ENCODE data around the gene SLC10A7.

Gene SLC10A7

DNA sequence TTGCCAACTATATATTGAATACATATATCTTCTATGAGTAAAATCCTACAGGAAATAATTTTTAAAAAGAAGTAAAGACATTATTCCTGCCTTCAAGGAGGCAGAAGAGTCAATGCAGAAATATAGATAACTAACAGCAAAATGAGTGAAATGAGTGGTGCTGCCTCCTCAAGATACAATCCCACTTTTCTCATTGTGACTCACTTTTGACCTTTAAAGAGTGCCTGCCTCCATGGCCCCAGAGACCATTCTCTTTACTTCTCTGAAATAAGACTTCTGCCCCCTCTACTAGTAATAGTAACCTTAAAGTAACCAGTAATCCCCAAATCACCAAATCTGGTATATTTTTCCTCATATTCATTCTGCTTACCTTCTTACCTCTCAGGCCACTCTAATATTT is 15.5 kb downstream of the SLC10A7 start:
- H3K9ac ChIP-seq (ENCODE audit: low read length): no peak overlapping the region
- no peak overlapping the region for H3K4me2 ChIP-seq (ENCODE audit: low read depth, low read length, poor library complexity, severe bottlenecking)
- TF ChIP-seq, protein P1, sequence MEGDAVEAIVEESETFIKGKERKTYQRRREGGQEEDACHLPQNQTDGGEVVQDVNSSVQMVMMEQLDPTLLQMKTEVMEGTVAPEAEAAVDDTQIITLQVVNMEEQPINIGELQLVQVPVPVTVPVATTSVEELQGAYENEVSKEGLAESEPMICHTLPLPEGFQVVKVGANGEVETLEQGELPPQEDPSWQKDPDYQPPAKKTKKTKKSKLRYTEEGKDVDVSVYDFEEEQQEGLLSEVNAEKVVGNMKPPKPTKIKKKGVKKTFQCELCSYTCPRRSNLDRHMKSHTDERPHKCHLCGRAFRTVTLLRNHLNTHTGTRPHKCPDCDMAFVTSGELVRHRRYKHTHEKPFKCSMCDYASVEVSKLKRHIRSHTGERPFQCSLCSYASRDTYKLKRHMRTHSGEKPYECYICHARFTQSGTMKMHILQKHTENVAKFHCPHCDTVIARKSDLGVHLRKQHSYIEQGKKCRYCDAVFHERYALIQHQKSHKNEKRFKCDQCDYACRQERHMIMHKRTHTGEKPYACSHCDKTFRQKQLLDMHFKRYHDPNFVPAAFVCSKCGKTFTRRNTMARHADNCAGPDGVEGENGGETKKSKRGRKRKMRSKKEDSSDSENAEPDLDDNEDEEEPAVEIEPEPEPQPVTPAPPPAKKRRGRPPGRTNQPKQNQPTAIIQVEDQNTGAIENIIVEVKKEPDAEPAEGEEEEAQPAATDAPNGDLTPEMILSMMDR (IDR thresholded peaks at IDR 0.05; ENCODE audit: insufficient read depth, low read length, poor library complexity, severe bottlenecking): no peak
- TF ChIP-seq EZH2phosphoT487 (conservative IDR thresholded peaks at IDR 0.05; ENCODE audit: low read length): no peak
- no peak overlapping the region for H3K4me3 ChIP-seq (ENCODE audit: insufficient read depth, low read length, poor library complexity, severe bottlenecking)
- no peaks in the 10 kb centered on the region for H3K9me2 ChIP-seq (replicated peaks; ENCODE audit: insufficient read depth, low read length)
- no peaks in the 10 kb centered on the region for H4K20me1 ChIP-seq (ENCODE audit: low read depth, low read length)
- no peaks in the 10 kb centered on the region for H3K79me2 ChIP-seq (ENCODE audit: insufficient read depth, low read length)
- no peaks in the 10 kb centered on the region for H3K36me3 ChIP-seq (ENCODE audit: low read length)
- H3K27ac ChIP-seq (ENCODE audit: low read depth, low read length): no peak overlapping the region
- no peaks in the 10 kb centered on the region for H3K9me3 ChIP-seq (ENCODE audit: insufficient read depth, low read length)
- no peaks in the 10 kb centered on the region for H3F3A ChIP-seq (ENCODE audit: insufficient read depth)
- no peaks in the 10 kb centered on the region for H3K27me3 ChIP-seq (ENCODE audit: low read length)
- H2AFZ ChIP-seq (ENCODE audit: low read depth, low read length, severe bottlenecking): no peak overlapping the region

DNA sequence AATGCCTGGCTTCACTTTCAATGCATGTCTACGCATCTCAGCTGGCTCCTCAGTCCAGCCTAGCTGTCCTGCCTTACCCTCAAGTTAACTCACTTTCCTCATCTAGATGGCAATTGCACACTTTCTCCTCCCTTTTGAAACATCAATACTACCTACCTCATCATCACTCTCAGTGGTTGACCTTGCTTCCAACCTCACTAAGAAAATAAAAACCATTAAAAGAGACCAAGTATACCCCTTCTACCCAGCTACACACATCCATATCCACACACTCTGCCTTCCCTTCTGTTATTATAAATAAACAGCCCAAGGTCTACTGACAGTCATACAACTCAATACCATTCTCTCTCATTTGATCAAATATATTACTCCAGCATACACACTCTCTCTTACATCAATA is 21.5 kb downstream of the SLC10A7 start:
- H3K4me2 ChIP-seq (ENCODE audit: low read depth, low read length, poor library complexity, severe bottlenecking): no peak overlapping the region
- no peaks in the 10 kb centered on the region for H3K27me3 ChIP-seq (ENCODE audit: low read length)
- H4K20me1 ChIP-seq (ENCODE audit: low read depth, low read length): no peaks in the 10 kb centered on the region
- H3K27ac ChIP-seq (ENCODE audit: low read depth, low read length): no peak overlapping the region
- no peaks in the 10 kb centered on the region for H3K9me3 ChIP-seq (ENCODE audit: insufficient read depth, low read length)
- H3K9me2 ChIP-seq (replicated peaks; ENCODE audit: insufficient read depth, low read length): no peaks in the 10 kb centered on the region
- no peaks in the 10 kb centered on the region for H3F3A ChIP-seq (ENCODE audit: insufficient read depth)
- no peak overlapping the region for H3K9ac ChIP-seq (ENCODE audit: low read length)
- TF ChIP-seq, protein P1 (IDR thresholded peaks at IDR 0.05; ENCODE audit: insufficient read depth, low read length, poor library complexity, severe bottlenecking): no peak
- no peak for TF ChIP-seq EZH2phosphoT487 (conservative IDR thresholded peaks at IDR 0.05; ENCODE audit: low read length)
- no peaks in the 10 kb centered on the region for H3K79me2 ChIP-seq (ENCODE audit: insufficient read depth, low read length)
- no peak overlapping the region for H2AFZ ChIP-seq (ENCODE audit: low read depth, low read length, severe bottlenecking)
- no peak overlapping the region for H3K4me3 ChIP-seq (ENCODE audit: insufficient read depth, low read length, poor library complexity, severe bottlenecking)
- no peaks in the 10 kb centered on the region for H3K36me3 ChIP-seq (ENCODE audit: low read length)

DNA sequence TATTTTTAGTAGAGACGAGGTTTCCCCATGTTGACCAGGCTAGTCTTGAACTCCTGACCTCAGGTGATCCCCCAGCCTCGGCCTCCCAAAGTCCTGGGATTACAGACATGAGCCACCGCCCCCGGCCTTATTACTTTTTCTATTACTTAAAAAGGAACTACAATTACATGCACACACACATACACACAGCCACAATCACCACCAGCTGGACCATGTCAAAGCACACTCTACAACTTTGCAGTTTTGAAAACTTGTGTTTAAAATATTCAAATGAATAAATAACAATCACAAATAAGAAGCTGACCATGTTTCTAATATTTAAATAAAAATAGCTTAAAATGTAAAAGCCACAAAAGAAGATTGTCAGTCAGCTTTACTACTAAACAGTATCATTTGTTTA is 23.4 kb downstream of the SLC10A7 start:
- Histone ChIP-seq H3K27me3 (ENCODE audit: low read length) (no peaks in the 10 kb centered on the region), H4K20me1 (ENCODE audit: low read depth, low read length) (no peaks in the 10 kb centered on the region), H3K4me3 (ENCODE audit: insufficient read depth, low read length, poor library complexity, severe bottlenecking) (no peak overlapping the region), H3K27ac (ENCODE audit: low read depth, low read length) (no peak overlapping the region), H2AFZ (ENCODE audit: low read depth, low read length, severe bottlenecking) (no peak overlapping the region), H3K9me2 (replicated peaks; ENCODE audit: insufficient read depth, low read length) (no peaks in the 10 kb centered on the region), H3K79me2 (ENCODE audit: insufficient read depth, low read length) (no peaks in the 10 kb centered on the region), H3F3A (ENCODE audit: insufficient read depth) (no peaks in the 10 kb centered on the region), H3K36me3 (ENCODE audit: low read length) (no peaks in the 10 kb centered on the region), H3K9me3 (ENCODE audit: insufficient read depth, low read length) (no peaks in the 10 kb centered on the region), H3K9ac (ENCODE audit: low read length) (no peak overlapping the region), H3K4me2 (ENCODE audit: low read depth, low read length, poor library complexity, severe bottlenecking) (no peak overlapping the region)
- TF ChIP-seq EZH2phosphoT487 (conservative IDR thresholded peaks at IDR 0.05; ENCODE audit: low read length): no peak
- TF ChIP-seq, protein P1 (IDR thresholded peaks at IDR 0.05; ENCODE audit: insufficient read depth, low read length, poor library complexity, severe bottlenecking): no peak

Data from SU-DHL-6 (cell line).